ENCODE measurements around the gene CHTOP.

- TF ChIP-seq POLR2AphosphoS5 (IDR thresholded peaks at IDR 0.05) (no peak), MXI1 (conservative IDR thresholded peaks at IDR 0.05; ENCODE audit: poor library complexity, severe bottlenecking) (no peak), CTCF (IDR thresholded peaks at IDR 0.05; ENCODE audit: poor library complexity, severe bottlenecking) (no peak), EP300 (conservative IDR thresholded peaks at IDR 0.05; ENCODE audit: poor library complexity, severe bottlenecking) (no peak), EZH2 (IDR thresholded peaks at IDR 0.05; ENCODE audit: borderline replicate concordance, insufficient read depth, low read length, poor library complexity, severe bottlenecking) (no peak), SMC3 (conservative IDR thresholded peaks at IDR 0.05; ENCODE audit: poor library complexity) (no peak), TAF1 (IDR thresholded peaks at IDR 0.05; ENCODE audit: low read depth) (no peak)
Observed at GRCh38 chr1:153693466-153693865, 59.6 kb downstream of the CHTOP start.
